HG03139 (cell line): Measurements from ENCODE around the gene FHOD3.
"Not testable (repeated sequence)": the region's sequence is repeated elsewhere in the genome, so short reads cannot be mapped to it uniquely, and the experiment has no call there.

Experiments used
- ATAC-seq: cut with Tn5 transposase; IDR thresholded peaks from one replicate; pipeline ENCODE4 v1.9.1; 2021; ENCODE audit not compliant: unreplicated experiment

Gene FHOD3

DNA sequence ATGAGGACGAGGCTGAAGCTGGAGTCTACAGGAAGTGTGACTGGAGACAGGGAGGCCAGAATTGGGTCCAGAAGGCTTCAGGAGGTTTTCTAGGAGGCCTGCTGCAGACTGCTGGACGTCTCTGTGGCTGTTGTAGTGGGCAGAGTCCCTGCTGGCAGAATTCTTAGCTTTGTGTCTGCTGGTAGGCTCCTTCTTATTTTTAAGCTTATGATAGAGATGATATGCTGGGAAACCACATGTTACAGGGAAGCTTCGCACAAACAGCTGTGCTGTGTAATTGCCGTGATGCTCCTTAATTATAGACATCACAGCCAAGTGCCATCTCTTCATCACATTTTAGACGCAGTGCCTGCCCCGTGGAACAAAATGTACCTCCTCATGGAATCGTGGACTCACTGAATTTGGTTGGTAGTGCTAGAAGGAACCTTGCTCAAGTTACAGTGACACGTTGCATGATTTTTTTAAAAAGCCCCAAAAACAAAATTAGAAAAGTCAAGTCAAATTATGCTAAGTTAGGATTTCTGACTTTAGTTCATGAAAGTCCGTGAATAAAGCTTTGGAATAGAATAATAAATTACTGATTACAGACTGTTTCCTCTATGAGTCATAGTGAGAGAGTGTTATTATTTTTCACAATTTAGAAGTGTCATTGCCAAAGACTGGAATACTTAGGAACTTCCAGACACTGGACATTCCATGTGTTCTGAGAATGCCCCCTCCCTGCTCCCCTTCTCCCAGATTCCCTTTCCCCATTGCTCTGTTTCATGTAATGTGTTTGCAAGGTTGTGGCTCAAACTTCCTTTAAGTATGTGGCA is 144.1 kb downstream of the FHOD3 start:
- no peak for ATAC-seq

DNA sequence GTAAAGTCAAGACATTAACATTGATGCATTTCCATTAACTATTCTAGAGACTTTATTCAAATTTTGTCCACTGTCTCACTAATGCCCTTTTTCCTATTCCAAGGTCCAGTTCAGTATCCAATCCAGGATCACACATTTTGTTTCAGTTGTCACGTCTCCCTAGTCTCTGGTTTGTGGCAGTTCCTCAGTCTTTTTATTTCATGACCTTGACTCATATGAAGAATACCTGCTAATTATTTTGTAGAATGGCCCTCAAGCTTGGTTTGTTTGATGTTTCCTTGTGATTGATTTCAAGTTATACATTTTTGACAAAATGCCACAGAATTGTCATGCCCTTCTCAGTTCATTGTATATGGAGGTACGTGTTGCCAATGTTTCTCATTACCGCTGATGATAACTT is 145.2 kb downstream of the FHOD3 start:
- no peak for ATAC-seq

DNA sequence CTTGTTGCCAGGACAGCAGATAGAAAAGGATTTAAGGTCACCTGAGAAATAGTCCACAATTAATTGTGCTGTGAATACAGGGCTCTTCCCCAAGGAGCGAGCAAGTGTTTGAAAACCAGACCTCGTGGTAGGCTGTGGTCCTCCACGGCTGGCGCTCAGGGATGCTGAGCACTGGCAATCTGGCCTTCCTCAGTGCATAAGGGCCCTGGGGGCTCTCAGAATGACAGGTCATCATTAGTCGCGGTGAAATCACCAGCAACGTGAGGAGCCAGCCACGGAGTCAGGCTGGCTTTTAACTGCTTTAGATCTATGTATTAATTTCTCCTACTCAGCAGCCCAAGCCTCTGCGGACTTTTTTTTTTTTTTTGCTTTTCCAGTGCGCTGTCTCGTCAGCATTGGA is 148.5 kb downstream of the FHOD3 start:
- no peak for ATAC-seq

DNA sequence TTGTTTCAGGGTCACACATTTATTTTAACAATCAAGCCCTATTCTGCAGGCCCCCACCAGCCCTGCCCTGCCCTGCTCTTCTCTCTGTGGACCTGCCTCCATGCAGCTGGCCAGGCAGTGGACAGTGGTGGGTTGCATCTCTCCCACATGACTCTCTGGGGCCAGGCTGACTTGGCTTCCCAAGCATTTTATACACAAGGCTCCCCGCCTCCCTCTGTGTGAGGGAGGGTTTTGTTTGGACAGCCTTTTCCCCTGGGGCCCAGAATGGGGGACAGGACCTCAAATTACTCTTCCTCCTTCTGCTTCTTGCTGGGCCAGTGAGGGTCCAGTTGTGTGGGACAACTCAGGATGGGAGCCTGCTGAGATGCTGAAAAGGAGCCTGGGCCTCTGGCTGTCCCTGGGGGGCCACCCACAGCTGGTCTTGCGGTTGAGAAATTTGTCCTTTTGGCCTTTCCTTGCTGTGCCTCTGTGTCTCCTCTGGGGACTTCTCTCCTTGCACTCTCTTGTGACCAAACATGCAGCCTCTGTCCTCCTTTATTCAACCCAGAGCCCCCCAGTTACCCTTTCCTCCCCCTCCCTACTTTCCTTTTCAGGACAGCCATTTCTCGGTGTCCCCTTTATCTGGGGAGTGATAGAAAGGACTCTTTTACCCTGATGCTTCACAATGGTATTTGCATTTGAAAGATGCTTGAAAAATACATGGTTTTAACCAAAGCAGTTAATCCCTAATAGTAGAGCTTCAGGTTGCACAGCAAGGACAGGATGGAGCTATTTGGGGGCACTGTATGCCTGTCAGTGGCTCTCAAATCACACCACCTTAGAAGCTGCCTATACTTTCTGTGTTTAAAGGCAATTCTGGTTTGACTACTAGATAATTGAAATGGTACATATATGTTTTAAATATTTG is 151.1 kb downstream of the FHOD3 start:
- ATAC-seq: no peak

DNA sequence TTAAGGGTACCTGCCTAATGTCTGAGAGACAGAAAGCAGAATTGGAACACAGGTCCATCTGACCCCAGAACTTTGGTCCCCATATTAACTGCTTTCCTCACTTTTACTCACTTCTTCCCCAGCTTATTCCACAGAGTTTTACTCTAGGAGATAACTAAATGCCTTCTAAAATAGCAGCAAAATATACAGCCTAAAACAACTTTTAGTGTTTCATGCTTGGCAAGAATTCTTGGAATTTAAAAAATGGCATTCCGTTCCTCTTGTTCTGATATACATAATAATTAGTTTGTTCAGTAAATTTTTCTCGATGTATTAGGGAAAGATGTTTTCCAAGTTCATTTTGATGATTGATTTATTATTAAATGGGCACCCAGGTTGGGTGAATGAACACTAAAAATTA is 151.9 kb downstream of the FHOD3 start:
- ATAC-seq: no peak

DNA sequence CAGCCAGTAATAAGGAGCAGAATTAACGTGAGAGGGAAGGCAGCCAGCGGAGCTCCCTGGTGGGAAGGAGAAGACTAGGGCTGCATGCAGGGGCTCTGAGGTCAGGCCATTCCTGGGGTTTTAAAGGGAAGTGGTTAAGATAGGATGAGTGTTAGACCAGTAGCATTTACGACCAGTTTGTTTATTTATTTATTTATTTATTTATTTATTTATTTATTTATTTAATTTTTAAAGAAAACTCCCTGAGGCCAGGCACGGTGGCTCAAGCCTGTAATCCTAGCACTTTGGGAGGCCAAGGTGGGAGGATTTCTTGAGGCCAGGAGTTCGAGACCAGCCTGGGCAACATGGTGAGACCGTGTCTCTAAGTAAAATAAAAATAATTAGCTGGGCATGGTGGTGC is 152.8 kb downstream of the FHOD3 start:
- ATAC-seq: no peak

DNA sequence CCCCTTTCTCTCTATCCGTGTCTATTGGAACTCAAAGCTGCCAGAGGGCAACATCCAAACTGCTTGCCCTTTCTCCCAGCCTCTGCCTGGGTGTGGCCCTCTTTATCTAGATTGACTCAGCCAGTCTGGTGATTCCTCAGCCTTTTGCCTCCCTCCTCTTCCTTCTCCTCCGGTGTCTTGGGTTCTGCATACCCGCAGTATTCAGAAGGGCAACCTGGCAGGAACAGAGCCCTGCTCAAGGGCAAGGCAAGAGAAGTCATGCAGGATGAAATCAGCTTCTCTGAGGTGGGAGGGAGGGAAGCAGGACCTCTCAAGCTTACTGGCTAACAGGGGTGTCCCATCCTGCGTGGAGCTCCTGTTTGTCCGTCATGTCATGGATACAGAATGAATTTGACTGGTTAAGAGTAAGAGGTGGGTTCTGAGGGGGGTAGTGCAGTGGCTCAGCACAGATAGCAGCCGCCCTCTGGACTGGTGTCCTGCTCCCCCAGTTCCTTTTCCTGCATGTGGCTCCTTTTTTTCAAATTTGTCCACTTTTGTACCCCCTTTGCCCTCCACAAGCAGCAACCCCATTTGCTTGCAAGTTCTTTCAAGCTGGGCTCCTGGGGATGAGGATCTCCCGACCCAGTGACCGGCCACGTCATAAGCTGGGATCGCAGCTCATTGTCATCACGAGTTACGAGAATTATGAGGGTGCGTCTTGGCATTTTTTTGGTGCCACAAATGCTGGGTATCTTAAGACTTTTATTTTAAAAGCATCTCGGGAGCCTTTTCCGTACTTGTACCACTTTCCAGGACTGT is 154.1 kb downstream of the FHOD3 start:
- ATAC-seq: no peak

DNA sequence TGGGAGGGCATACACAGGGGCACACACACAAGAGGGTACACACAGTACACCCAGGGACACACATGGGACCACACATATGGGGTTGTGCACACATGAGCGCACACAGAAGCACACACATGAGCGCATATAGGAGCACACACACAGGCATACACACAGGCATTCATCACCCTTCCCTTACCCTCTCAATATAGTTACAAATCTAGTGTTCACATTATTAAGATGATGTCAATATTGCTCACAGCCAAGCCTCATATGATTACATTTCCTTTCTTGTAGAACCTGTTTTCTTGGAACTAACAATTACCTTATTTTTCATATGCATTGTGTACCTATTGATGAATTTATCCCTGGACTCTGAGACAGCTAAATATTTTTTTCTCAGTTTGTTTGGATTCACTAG is 156.7 kb downstream of the FHOD3 start:
- ATAC-seq: no peak

DNA sequence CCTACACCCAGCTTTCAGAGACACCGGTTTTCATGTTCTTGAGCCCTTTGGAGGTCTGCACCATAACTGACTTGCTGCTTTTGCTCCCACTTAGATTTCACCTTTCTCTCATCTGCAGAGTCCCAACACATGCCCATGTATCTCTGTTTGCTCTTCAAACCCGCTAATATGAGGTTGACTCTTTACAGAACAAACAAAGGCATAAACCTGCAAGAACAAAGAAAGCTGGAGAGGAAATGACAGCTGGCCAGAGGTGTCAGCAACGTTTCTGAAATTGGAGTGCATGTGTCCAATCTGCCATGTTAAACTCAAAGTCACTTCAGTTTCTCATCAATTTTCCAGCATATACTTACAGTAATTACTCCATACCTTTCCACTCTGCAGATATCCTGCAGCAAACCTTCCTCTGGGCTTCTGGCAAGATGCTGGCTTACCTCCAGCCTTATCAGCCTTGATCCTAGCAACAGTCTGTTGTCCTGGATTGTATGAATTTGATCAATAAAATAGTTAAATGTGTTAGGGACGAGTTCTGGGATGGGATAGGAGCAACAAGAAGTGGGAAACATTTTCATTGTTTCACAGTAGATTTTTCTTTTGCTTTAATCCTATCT is 157.4 kb downstream of the FHOD3 start:
- no peak for ATAC-seq

DNA sequence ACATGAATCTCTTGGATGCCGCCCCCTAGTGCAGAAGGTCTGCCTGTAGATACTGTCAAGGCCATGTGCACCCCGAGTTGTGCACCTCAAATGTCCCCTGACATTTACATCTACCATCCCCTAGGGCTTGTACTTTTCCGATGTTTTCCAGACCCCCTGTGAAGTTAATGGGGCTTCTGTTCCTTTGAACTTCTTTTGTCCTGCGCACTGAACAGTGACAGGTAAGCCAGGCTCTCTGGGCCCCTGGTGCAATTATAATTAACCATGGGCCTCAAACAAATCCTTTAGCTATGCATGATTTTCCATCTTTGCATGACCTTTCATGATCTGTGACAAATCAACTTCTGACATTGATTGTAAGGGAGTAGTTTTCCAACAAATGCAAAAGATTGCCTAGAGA is 158.4 kb downstream of the FHOD3 start:
- ATAC-seq: no peak

DNA sequence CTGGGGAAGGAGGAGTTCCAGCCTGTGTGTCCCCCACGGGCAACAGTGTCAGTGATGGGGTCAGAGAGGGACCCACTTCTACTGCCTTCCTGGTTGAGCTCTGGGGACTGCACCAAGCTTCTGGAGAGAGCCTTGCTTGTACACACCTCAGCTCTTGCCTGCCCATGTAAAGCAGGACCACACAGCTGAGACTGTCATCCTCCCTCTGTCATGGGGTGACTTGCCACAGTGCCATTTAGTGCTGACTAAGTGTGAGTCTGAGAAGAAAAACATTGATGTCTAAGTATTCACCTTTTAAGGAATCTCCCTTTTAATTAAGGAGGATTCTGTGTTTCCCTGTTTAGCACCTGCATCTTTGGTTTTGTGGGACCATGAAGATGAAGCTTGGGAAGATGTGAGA is 159.1 kb downstream of the FHOD3 start:
- no peak for ATAC-seq

DNA sequence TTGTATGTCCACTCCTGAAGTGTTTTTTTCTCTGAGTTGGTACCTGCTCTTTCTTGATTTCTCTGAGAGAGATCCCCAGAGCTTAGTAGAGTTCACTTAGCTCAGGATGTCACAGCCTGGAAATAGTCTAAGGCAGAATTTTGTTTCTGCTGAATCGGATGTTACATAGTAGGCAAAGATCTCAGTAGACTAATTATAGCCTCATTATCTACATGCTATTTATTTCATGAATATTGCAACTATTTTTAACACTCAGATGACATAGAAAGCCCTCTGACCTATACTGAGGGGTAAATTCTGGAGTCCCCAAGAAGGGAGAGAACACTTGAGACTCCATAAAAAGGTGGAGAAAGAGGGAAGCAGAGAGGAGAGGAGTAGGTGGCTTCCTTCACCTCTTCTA is 160.2 kb downstream of the FHOD3 start:
- ATAC-seq: no peak

DNA sequence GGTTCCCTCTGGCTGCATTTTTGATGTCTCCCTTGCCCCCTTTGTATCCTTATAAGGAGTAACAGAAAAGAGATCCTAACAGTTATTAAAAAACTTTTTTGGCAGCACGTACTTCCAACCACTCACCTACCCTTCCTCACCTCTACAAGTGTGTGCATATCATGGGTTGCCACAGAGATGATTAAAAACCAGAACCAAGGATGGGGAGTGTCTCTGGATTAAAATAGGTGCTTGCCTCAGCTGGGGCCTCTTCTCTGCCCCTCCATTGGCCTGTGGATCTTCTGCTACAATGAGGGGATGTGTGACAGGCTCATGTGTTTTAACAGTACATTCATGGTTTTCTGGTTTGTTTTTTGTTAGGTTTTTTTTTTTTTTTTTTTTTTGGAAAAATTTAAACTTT is 160.8 kb downstream of the FHOD3 start:
- ATAC-seq: no peak

DNA sequence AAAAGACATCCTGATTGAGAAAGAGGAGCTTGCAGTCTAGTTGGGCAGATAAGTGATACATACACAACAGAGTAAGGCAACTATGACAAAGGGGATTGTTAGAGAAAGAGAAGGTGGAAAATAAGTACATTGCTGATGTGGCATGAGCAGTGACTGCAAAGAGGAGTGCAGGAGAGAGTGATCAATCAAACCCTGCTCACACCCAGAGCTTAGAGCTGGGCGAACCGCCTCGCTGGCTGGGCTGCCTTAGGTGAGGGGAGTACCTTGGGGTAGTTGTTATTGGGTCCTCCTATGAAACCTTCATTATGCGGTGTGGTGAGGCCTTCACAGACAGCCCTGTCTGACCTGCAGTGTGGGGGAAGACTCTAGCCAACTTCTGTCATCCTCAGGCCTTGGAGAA is 161.7 kb downstream of the FHOD3 start:
- no peak for ATAC-seq

DNA sequence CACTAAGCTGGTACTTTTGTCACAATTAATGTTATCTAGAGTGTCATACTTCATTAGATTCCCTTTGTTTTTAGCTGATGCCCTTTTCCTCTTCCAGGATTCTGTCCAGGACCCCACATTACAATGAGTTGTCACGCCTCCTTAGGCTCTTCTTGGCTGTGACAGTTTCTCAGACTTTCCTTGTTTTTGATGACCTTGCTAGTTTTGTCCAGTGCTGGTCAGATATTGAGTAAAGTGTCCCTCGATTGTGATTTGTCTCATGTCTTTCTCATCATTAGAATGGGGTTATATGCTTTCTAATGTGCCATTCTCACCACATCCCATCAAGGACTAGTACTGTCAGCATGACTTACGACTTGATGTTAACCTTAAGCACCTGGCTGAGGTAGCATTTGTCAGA is 162.3 kb downstream of the FHOD3 start:
- ATAC-seq: no peak

DNA sequence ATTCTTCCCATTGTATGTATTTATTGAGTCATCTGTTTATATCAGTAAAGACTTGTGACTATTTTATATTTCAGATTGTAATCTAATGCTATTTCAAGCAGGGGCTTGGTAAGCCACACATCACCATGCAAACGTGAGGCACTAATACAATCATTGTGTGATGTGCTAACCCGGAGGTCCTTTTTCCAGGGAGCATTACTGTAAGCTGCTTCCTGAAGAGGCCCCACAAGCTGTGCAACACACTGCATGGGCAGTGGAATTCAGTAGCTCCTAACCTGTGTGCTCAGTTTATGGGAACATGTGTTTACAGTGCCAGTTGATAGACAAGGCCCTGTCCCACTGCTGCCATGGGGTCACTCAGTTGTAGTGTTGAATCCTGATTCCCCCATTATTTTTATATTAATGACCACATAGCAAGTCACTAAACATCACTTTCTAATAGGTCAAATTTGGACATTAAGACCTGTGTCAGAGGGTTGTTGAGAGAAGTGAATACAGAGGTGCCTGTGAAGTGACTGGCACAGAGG is 162.9 kb downstream of the FHOD3 start:
- ATAC-seq: no peak

DNA sequence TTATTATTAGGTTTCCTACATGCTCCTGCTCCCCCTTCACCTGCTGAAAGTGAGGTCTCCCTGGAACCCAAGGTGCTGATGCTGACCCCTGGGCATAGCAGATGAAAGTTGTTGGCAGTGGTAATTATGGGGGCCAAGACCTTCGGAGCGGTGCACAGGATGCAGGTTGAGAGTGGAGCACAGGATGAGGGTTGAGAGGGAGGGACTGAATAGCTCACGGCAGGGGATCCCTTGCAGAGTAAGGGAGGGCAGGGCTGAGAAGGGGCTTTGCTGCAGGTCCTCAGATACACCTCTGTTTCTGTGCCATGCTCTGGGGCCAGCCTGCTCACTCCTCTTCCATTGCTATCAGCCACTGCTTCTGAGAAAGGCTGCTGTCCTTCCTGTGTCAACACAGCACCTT is 163.3 kb downstream of the FHOD3 start:
- ATAC-seq: no peak

DNA sequence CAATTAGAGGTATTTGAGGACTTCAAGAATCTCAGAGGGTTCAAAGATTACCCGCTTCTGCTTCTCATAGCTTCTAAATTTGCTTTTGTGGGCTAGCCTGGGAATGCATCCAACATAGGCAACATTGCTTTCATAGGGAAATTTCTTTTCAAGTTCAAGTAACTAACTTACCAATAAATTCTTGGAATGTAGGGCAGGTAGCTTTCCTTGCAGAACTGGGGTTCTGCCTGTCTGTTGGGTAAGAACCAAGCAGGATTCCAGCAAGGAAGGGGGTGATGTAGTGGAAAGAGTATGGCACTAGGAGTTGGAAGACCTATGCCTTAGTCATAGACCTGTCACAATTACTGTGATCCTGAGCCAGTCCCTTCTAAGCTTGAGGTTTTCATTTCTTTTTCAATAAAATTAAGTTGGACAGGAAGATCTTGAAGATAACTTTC is 164.1 kb downstream of the FHOD3 start:
- no peak for ATAC-seq

DNA sequence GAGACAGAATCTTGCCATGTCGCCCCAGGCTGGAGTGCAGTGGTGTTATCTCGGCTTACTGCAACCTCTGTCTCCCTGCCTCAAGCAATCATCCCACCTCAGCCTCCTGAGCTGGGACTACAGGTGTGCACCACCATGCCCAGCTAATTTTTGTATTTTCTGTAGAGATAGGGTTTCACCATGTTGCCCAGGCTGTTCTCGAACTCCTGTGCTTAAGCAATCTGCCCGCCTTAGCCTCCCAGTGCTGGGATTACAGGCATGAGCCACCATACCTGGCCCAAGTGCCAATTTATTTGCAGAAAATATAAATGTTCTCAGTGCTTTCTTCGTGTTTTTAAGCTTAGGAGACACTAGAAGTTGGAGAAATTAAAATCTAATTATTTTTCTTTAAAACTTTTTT is 166.0 kb downstream of the FHOD3 start:
- ATAC-seq: not testable (repeated sequence)

DNA sequence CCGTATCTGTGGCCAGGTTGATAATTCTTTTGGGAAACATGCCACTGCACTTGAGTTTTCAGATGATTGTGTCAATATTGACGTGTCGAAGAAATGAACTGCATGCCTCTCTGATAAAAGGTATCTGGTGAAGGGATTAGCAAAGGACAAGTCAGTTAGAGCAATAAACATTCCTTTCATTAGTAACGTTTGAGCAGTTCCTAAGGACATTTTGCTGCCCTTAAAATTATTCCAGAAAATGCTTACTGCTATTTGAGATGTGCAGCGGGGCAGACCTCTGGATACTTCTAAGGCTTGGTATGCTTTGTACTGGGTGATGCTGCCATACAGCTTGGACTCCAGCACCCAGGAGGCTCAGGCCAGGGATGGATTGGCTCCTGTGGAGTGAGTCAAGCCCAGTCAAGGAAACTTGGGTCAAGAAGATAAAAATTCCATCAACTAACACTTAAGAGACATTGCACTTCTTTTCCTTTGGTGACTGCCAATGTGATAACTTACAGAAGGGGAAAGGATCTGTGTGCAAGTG is 166.7 kb downstream of the FHOD3 start:
- no peak for ATAC-seq
